LoVo (cell line): ENCODE results near the gene NRF1.

Experiments used
- DNase-seq: peaks from one replicate; pipeline ENCODE4 v3.0.0-alpha.2; 2016; ENCODE audit warnings: low spot score

NRF1 gene

GRCh38 chr7:129804111-129804889, 192.8 kb downstream of the NRF1 start:
- DNase-seq = no peak

- DNase-seq = no peak
These were observed 193.6 kb downstream of the NRF1 start for GRCh38 chr7:129804890-129805719.
